IMR-90 (cell line): ENCODE results near the gene TAF1B. TPM values are rescaled to one million over a fixed set of nuclear protein-coding genes. Genes with fewer than 3 reads are reported as not detected.
A peak's percentile ranks its signal among the peaks of the same experiment; 100 is the strongest.

Experiments
- ATAC-seq: fragments of 200-7000 bp; cut with Tn5 transposase; 2 replicates; pipeline ENCODE4 v1.9.1; 2020; ENCODE audit warnings: low read depth, mild to moderate bottlenecking, moderate library complexity
- BruUV-seq: library from RNA; stranded (reverse); fragments of 400-500 nt; replicated peaks from 2 replicates; lab custom pipeline; 2021; lab: Mats Ljungman, UMichigan
- CTCF ChIA-PET: fragments of 300-600 bp; formaldehyde crosslinking; extraction: SDS; loops from one replicate; lab custom pipeline; 2021; ENCODE audit warnings: antibody characterized with exemption; lab: Yijun Ruan, JAX
- POLR2A ChIA-PET: fragments of 300-600 bp; sonication (Branson Sonifier 250); formaldehyde crosslinking; loops from one replicate; lab custom pipeline; 2022; ENCODE audit warnings: antibody characterized with exemption; ENCODE audit not compliant: unreplicated experiment; lab: Charles Lee
- DNase-seq: peaks from one replicate; pipeline ENCODE4 v3.0.0; 2013
- H2AFZ ChIP-seq: replicated peaks from 2 replicates; pipeline ENCODE3; 2013; ENCODE audit warnings: low read length, mild to moderate bottlenecking; ENCODE audit not compliant: poor library complexity
- H2AK5ac ChIP-seq: 2 replicates; pipeline ENCODE4 v1.6.1; 2013; ENCODE audit warnings: low read depth, low read length, inconsistent platforms
- H2AK9ac ChIP-seq: replicated peaks from 2 replicates; pipeline ENCODE3; 2013; ENCODE audit warnings: mild to moderate bottlenecking, low read depth, low read length, moderate library complexity; ENCODE audit not compliant: poor library complexity
- H2BK120ac ChIP-seq: 2 replicates; pipeline ENCODE4 v1.6.1; 2013; ENCODE audit warnings: low read depth, low read length, inconsistent platforms
- H2BK15ac ChIP-seq: 3 replicates; pipeline ENCODE4 v1.6.1; 2013; ENCODE audit warnings: low read depth, low read length, inconsistent platforms
- H2BK20ac ChIP-seq: 2 replicates; pipeline ENCODE4 v1.6.1; 2013; ENCODE audit warnings: low read depth, mild to moderate bottlenecking, inconsistent platforms, low read length, moderate library complexity
- H2BK5ac ChIP-seq: 2 replicates; pipeline ENCODE4 v1.6.1; 2013; ENCODE audit warnings: mild to moderate bottlenecking, low read depth, low read length, inconsistent platforms; ENCODE audit not compliant: poor library complexity, severe bottlenecking
- H3K14ac ChIP-seq: replicated peaks from 2 replicates; pipeline ENCODE4 v1.6.1; 2013; ENCODE audit warnings: low read depth, low read length, inconsistent platforms
- H3K18ac ChIP-seq: 2 replicates; pipeline ENCODE4 v1.6.1; 2013; ENCODE audit warnings: low read depth, low read length, control low read depth
- H3K23ac ChIP-seq: 2 replicates; pipeline ENCODE4 v1.6.1; 2013; ENCODE audit warnings: low read depth, low read length, inconsistent platforms
- H3K27ac ChIP-seq: 2 replicates; pipeline ENCODE4 v1.5.1; 2013; ENCODE audit warnings: mild to moderate bottlenecking, control low read depth, low read length; ENCODE audit not compliant: insufficient read depth
- H3K27me3 ChIP-seq: 2 replicates; pipeline ENCODE4 v1.6.1; 2013; ENCODE audit warnings: low read length; ENCODE audit not compliant: control insufficient read depth, insufficient read depth
- H3K36me3 ChIP-seq: 2 replicates; pipeline ENCODE4 v1.6.1; 2013; ENCODE audit warnings: low read length, mixed read lengths; ENCODE audit not compliant: control insufficient read depth, insufficient read depth
- H3K4ac ChIP-seq: 2 replicates; pipeline ENCODE4 v1.6.1; 2013; ENCODE audit warnings: low read depth, low read length, inconsistent platforms
- H3K4me1 ChIP-seq: 2 replicates; pipeline ENCODE4 v1.6.1; 2013; ENCODE audit warnings: low read length, mixed read lengths; ENCODE audit not compliant: control insufficient read depth, insufficient read depth
- H3K4me2 ChIP-seq: 2 replicates; pipeline ENCODE4 v1.6.1; 2013; ENCODE audit warnings: low read depth, mild to moderate bottlenecking, control low read depth, low read length, moderate library complexity
- H3K4me3 ChIP-seq: 2 replicates; pipeline ENCODE4 v1.5.1; 2013; ENCODE audit warnings: low read depth, mild to moderate bottlenecking, control low read depth, low read length, moderate library complexity; ENCODE audit not compliant: insufficient read depth
- H3K56ac ChIP-seq: 2 replicates; pipeline ENCODE4 v1.6.1; 2013; ENCODE audit warnings: low read length, inconsistent platforms; ENCODE audit not compliant: insufficient read depth; ENCODE audit errors: extremely low read depth
- H3K79me1 ChIP-seq, 2 experiments: 2 replicates each; pipeline ENCODE4 v1.6.1; 2013; ENCODE audit warnings: low read length in 2 of 2, inconsistent platforms in 1 of 2, low read depth in 1 of 2
- H3K9ac ChIP-seq: 2 replicates; pipeline ENCODE4 v1.6.1; 2013; ENCODE audit warnings: low read depth, low read length, control low read depth
- H3K9me1 ChIP-seq: 2 replicates; pipeline ENCODE4 v1.6.1; 2013; ENCODE audit warnings: low read length, inconsistent platforms; ENCODE audit not compliant: insufficient read depth
- H3K9me3 ChIP-seq: 2 replicates; pipeline ENCODE4 v1.6.1; 2013; ENCODE audit warnings: low read length; ENCODE audit not compliant: control insufficient read depth, insufficient read depth
- H4K20me1 ChIP-seq: 2 replicates; pipeline ENCODE4 v1.6.1; 2013; ENCODE audit warnings: low read length, inconsistent platforms; ENCODE audit not compliant: insufficient read depth
- H4K5ac ChIP-seq: 2 replicates; pipeline ENCODE4 v1.6.1; 2013; ENCODE audit warnings: mild to moderate bottlenecking, low read depth, low read length, control low read depth
- H4K8ac ChIP-seq, 2 experiments: 2 replicates each; pipeline ENCODE4 v1.6.1; 2013; ENCODE audit warnings: low read depth in 2 of 2, low read length in 2 of 2, control low read depth in 1 of 2, inconsistent platforms in 1 of 2
- H4K91ac ChIP-seq: 2 replicates; pipeline ENCODE4 v1.6.1; 2013; ENCODE audit warnings: low read depth, low read length, inconsistent platforms; ENCODE audit not compliant: insufficient read depth
- BHLHE40 ChIP-seq: fragments of 150-350 bp; IDR thresholded peaks from 2 replicates; pipeline ENCODE4 v1.6.1; 2016; ENCODE audit warnings: mild to moderate bottlenecking, low read depth, low read length
- CEBPB ChIP-seq: IDR thresholded peaks from 2 replicates; pipeline ENCODE4 v1.6.1; 2012; ENCODE audit warnings: low read depth, low read length, improper control_type of control experiment
- CHD1 ChIP-seq: IDR thresholded peaks from 2 replicates; pipeline ENCODE4 v1.6.1; 2012; ENCODE audit warnings: low read depth, low read length, improper control_type of control experiment
- FOS ChIP-seq: fragments of 150-350 bp; IDR thresholded peaks from 2 replicates; pipeline ENCODE4 v1.6.1; 2016; ENCODE audit warnings: low read depth, low read length
- MAFK ChIP-seq: IDR thresholded peaks from 2 replicates; pipeline ENCODE4 v1.6.1; 2012; ENCODE audit warnings: low read depth, low read length, improper control_type of control experiment
- MAZ ChIP-seq: IDR thresholded peaks from 2 replicates; pipeline ENCODE4 v1.6.1; 2012; ENCODE audit warnings: low read depth, mild to moderate bottlenecking, low read length, improper control_type of control experiment, moderate library complexity, borderline replicate concordance
- MXI1 ChIP-seq: IDR thresholded peaks from 2 replicates; pipeline ENCODE4 v1.6.1; 2012; ENCODE audit warnings: low read depth, mild to moderate bottlenecking, low read length, moderate library complexity, borderline replicate concordance
- NFE2L2 ChIP-seq: fragments of 150-350 bp; IDR thresholded peaks from 2 replicates; pipeline ENCODE4 v1.6.1; 2016; ENCODE audit warnings: low read depth, mild to moderate bottlenecking, low read length
- POLR2A ChIP-seq: IDR thresholded peaks from 2 replicates; pipeline ENCODE4 v1.6.1; 2012; ENCODE audit warnings: mild to moderate bottlenecking, low read depth, low read length
- RCOR1 ChIP-seq: IDR thresholded peaks from 2 replicates; pipeline ENCODE4 v1.6.1; 2012; ENCODE audit warnings: mild to moderate bottlenecking, low read length, improper control_type of control experiment; ENCODE audit not compliant: insufficient replicate concordance
- SMC3 ChIP-seq: fragments of 150-350 bp; IDR thresholded peaks from 2 replicates; pipeline ENCODE4 v1.6.1; 2016; ENCODE audit warnings: low read depth, mild to moderate bottlenecking, antibody characterized with exemption, low read length, moderate library complexity
- WGBS, 2 experiments: methylation state at CpG; one replicate each; pipeline versions ENCODE4 v1.1.5 to v1.1.7; 2013; ENCODE audit warnings: missing lambda C conversion rate in 2 of 2; ENCODE audit not compliant: insufficient read length in 1 of 2; ENCODE audit errors: extremely low coverage in 2 of 2; 5-methylcytosine and 5-hydroxymethylcytosine counted together
- dilution Hi-C: fragments of 300-500 bp; cut with HindIII; formaldehyde crosslinking; loops from one replicate; pipeline ENCODE4 v1.14.3; 2018; ENCODE audit warnings: low sequenced_read_pairs; ENCODE audit not compliant: unreplicated experiment
- in situ Hi-C: fragments of 300-500 bp; cut with MboI; formaldehyde crosslinking; loops from 3 replicates; pipeline ENCODE4 v1.14.3; 2019; ENCODE audit warnings: low sequenced_read_pairs, inconsistent platforms, mixed read lengths
- intact Hi-C: fragments of 100-400 bp; cut with micrococcal nuclease; formaldehyde crosslinking; loops from 2 replicates; pipeline ENCODE4 v1.10.0; 2022
- polyA plus RNA-seq, 3 experiments: library from polyadenylated mRNA; depleted of rRNA; stranded (reverse); fragments of >200 nt; gene quantifications; 2 replicates each; pipeline ENCODE4 v1.2.3, GENCODE V29; 2012; ENCODE audit warnings: low replicate concordance in 1 of 3
- total RNA-seq: library from RNA; depleted of rRNA; stranded (reverse); fragments of >200 nt; gene quantifications from 2 replicates; pipeline ENCODE4 v1.2.3, GENCODE V29; 2012
- TF ChIP-seq, protein P1 (sequence below): fragments of 150-350 bp; IDR thresholded peaks from 2 replicates; pipeline ENCODE4 v1.6.1; 2017; ENCODE audit warnings: mild to moderate bottlenecking, antibody characterized with exemption, low read length, low read depth
- TF ChIP-seq, protein P2 (sequence below): conservative IDR thresholded peaks from 2 replicates; pipeline ENCODE4 v1.5.1; 2012; ENCODE audit warnings: mild to moderate bottlenecking, low read depth, low read length, improper control_type of control experiment

Gene TAF1B
- total and polyA plus RNA-seq, 2 of the 4 experiments (the other 2 are of a cell fraction) = 8.4 to 19.9 TPM

DNA sequence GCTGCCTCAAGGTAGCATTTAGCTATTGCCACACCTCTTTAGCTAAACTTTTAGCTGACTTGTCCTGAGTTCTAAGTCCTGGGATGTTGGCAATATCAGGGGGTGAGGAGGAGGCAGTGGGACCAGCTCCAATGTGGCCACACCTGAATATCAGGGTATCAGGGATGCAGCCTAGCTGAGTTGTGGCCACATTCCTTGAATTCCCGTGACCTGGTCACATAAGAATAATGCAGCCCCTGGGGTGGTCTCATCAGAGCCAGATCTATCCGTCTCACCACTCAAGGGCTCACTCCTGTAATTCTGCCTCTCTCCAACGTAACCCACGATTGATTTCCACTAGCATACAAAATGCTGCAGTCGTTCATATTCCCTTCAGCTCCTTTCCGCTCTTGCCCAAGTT, 11.6 kb upstream of the TAF1B start:
- CTCF ChIA-PET = no interaction called here
- H3K4me3 ChIP-seq = no peak overlapping the region

More for the DNA sequence above, 11.6 kb upstream of the TAF1B start:
- Histone ChIP-seq H4K8ac (no peak overlapping the region), H3K14ac (no peak overlapping the region), H3K9me1 (no peaks in the 10 kb centered on the region), H3K4ac (no peak overlapping the region), H3K9me3 (no peaks in the 10 kb centered on the region), H4K20me1 (no peaks in the 10 kb centered on the region), H2AFZ (no peak overlapping the region), H3K4me2 (no peak overlapping the region), H2BK120ac (no peak overlapping the region), H3K18ac (no peak overlapping the region), H2BK20ac (no peak overlapping the region), H3K56ac (no peak overlapping the region), H3K27ac (no peak overlapping the region), H3K23ac (no peak overlapping the region), H3K4me1 (peaks cover 5% of the 10 kb centered on the region), H2AK5ac (peak overlapping the region; percentile 30; the same call in 1 of the 2 replicates), H2BK15ac (no peak overlapping the region), H4K5ac (no peak overlapping the region), H3K9ac (no peak overlapping the region), H3K27me3 (peaks cover 5% of the 10 kb centered on the region; the same call in 1 of the 2 replicates), H2AK9ac (no peak overlapping the region), H2BK5ac (no peak overlapping the region), H4K91ac (no peak overlapping the region), H3K36me3 (no peaks in the 10 kb centered on the region), H3K79me1 (no peaks in the 10 kb centered on the region)
- DNase-seq (no peak), ATAC-seq (no peak)
- TF ChIP-seq POLR2A (no peak), SMC3 (no peak), MXI1 (no peak), FOS (no peak), CHD1 (no peak), NFE2L2 (no peak), RCOR1 (no peak), CEBPB (no peak), MAZ (no peak), MAFK (no peak), BHLHE40 (no peak)
- TF ChIP-seq, protein P1, sequence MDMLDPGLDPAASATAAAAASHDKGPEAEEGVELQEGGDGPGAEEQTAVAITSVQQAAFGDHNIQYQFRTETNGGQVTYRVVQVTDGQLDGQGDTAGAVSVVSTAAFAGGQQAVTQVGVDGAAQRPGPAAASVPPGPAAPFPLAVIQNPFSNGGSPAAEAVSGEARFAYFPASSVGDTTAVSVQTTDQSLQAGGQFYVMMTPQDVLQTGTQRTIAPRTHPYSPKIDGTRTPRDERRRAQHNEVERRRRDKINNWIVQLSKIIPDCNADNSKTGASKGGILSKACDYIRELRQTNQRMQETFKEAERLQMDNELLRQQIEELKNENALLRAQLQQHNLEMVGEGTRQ = no peak
- TF ChIP-seq, protein P2, sequence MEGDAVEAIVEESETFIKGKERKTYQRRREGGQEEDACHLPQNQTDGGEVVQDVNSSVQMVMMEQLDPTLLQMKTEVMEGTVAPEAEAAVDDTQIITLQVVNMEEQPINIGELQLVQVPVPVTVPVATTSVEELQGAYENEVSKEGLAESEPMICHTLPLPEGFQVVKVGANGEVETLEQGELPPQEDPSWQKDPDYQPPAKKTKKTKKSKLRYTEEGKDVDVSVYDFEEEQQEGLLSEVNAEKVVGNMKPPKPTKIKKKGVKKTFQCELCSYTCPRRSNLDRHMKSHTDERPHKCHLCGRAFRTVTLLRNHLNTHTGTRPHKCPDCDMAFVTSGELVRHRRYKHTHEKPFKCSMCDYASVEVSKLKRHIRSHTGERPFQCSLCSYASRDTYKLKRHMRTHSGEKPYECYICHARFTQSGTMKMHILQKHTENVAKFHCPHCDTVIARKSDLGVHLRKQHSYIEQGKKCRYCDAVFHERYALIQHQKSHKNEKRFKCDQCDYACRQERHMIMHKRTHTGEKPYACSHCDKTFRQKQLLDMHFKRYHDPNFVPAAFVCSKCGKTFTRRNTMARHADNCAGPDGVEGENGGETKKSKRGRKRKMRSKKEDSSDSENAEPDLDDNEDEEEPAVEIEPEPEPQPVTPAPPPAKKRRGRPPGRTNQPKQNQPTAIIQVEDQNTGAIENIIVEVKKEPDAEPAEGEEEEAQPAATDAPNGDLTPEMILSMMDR = no peak
- POLR2A ChIA-PET = no interaction called here
- no TSS peak for BruUV-seq
- in situ Hi-C loops (no loop called here), dilution Hi-C loops (no loop called here), intact Hi-C loops (no loop called here)
- 59% methylated on average over 6 of the region's 6 CpGs; no CpG with 5 or more reads in 1 of the 2 experiments for whole genome bisulfite sequencing, 2 experiments
